HCT116 (cell line): Measurements from ENCODE around the gene FYCO1. TPM values are rescaled to one million over a fixed set of nuclear protein-coding genes. Genes with fewer than 3 reads are reported as not detected.

ENCODE experiments used
- ATAC-seq: fragments of 200-7000 bp; cut with Tn5 transposase; 2 replicates; pipeline ENCODE4 v1.9.1; 2020; ENCODE audit warnings: mild to moderate bottlenecking, moderate library complexity
- BruUV-seq: library from RNA; stranded (reverse); fragments of 400-500 nt; replicated peaks from 2 replicates; lab custom pipeline; 2021; lab: Mats Ljungman, UMichigan
- CTCF ChIA-PET: fragments of 300-600 bp; sonication (Branson Sonifier 250); formaldehyde crosslinking; loops from one replicate; lab custom pipeline; 2021; ENCODE audit warnings: antibody characterized with exemption; lab: Charles Lee
- POLR2A ChIA-PET: fragments of 300-600, 350-600 bp; sonication (Branson Sonifier 250); formaldehyde crosslinking; loops from one replicate; lab custom pipeline; 2021; ENCODE audit warnings: antibody characterized with exemption; lab: Charles Lee
- RAD21 ChIA-PET, 2 experiments: fragments of 300-600 bp; sonication (Branson Sonifier 250); formaldehyde crosslinking; loops; one replicate each; lab custom pipeline; 2023; ENCODE audit warnings: low total read pairs in 2 of 2; ENCODE audit not compliant: uncharacterized antibody in 2 of 2, unreplicated experiment in 2 of 2, low non-redundant PET in 1 of 2; lab: Charles Lee
- DNase-seq: peaks from one replicate; pipeline ENCODE4 v3.0.0-alpha.2; 2010; ENCODE audit warnings: low read depth, low spot score
- H2AFZ ChIP-seq: fragments of 200-600 bp; shearing (Covaris generic), sonication (generic); 2 replicates; pipeline ENCODE4 v1.6.1; 2017; ENCODE audit warnings: low read depth, mixed run types, mixed read lengths, antibody characterized with exemption, low read length; ENCODE audit not compliant: poor library complexity, severe bottlenecking
- H3K27ac ChIP-seq: 2 replicates; pipeline ENCODE4 v1.5.1; 2012; ENCODE audit warnings: low read depth, low read length
- H3K27me3 ChIP-seq: fragments of 200-600 bp; sonication (generic); 2 replicates; pipeline ENCODE4 v1.6.1; 2016; ENCODE audit warnings: mixed run types, low read length, mixed read lengths; ENCODE audit not compliant: insufficient read depth
- H3K36me3 ChIP-seq, 2 experiments: fragments of 200-500 bp in 1 of 2; fragments of 200-600 bp in 1 of 2; sonication (Bioruptor generic) in 1 of 2; sonication (generic) in 1 of 2; 2 replicates each; pipeline versions ENCODE4 v1.5.1 to v1.6.1; 2014 to 2016; ENCODE audit warnings: low read length in 2 of 2, inconsistent platforms in 1 of 2, mixed read lengths in 1 of 2, mixed run types in 1 of 2; ENCODE audit not compliant: insufficient read depth in 2 of 2, control insufficient read depth in 1 of 2
- H3K4me1 ChIP-seq, 2 experiments: fragments of 200-600 bp in 1 of 2; sonication (generic) in 1 of 2; 2 replicates each; pipeline versions ENCODE4 v1.5.1 to v1.6.1; 2012 to 2017; ENCODE audit warnings: low read length in 2 of 2, inconsistent platforms in 1 of 2, mild to moderate bottlenecking in 1 of 2, mixed read lengths in 1 of 2, mixed run types in 1 of 2, moderate library complexity in 1 of 2; ENCODE audit not compliant: insufficient read depth in 2 of 2, control insufficient read depth in 1 of 2
- H3K4me2 ChIP-seq: fragments of 200-600 bp; sonication (generic); 2 replicates; pipeline ENCODE4 v1.6.1; 2017; ENCODE audit warnings: mixed run types, low read length, mixed read lengths
- H3K4me3 ChIP-seq, 2 experiments: fragments of 200-600 bp in 1 of 2; sonication (generic) in 1 of 2; replicated peaks in 1 of 2; 2 replicates each; pipeline ENCODE4 v1.5.1; 2011 to 2016; ENCODE audit warnings: low read length in 2 of 2, control low read depth in 1 of 2, low read depth in 1 of 2, mild to moderate bottlenecking in 1 of 2, mixed read lengths in 1 of 2, mixed run types in 1 of 2
- H3K79me2 ChIP-seq: fragments of 200-600 bp; sonication (generic); 2 replicates; pipeline ENCODE4 v1.6.1; 2017; ENCODE audit warnings: mild to moderate bottlenecking, mixed run types, low read length, moderate library complexity, mixed read lengths; ENCODE audit not compliant: insufficient read depth
- H3K9ac ChIP-seq: fragments of 200-600 bp; sonication (generic); 2 replicates; pipeline ENCODE4 v1.6.1; 2016; ENCODE audit warnings: low read length, mixed read lengths
- H3K9me2 ChIP-seq: fragments of 200-600 bp; sonication (generic), shearing (Covaris generic); 2 replicates; pipeline ENCODE4 v1.6.1; 2017; ENCODE audit warnings: mixed run types, mild to moderate bottlenecking, moderate library complexity; ENCODE audit not compliant: insufficient read depth
- H3K9me3 ChIP-seq, 2 experiments: fragments of 200-500 bp in 1 of 2; fragments of 200-600 bp in 1 of 2; sonication (Bioruptor generic) in 1 of 2; sonication (generic) in 1 of 2; 2 replicates each; pipeline ENCODE4 v1.6.1; 2014 to 2017; ENCODE audit warnings: low read length in 2 of 2, mixed read lengths in 2 of 2, inconsistent platforms in 1 of 2, low read depth in 1 of 2, mild to moderate bottlenecking in 1 of 2, mixed run types in 1 of 2, moderate library complexity in 1 of 2; ENCODE audit not compliant: control insufficient read depth in 1 of 2, insufficient read depth in 1 of 2
- H4K20me1 ChIP-seq: fragments of 200-600 bp; sonication (generic), shearing (Covaris generic); 2 replicates; pipeline ENCODE4 v1.6.1; 2017; ENCODE audit warnings: mixed run types, mild to moderate bottlenecking, moderate library complexity; ENCODE audit not compliant: insufficient read depth
- CEBPB ChIP-seq: IDR thresholded peaks from 2 replicates; pipeline ENCODE4 v1.6.1; 2012; ENCODE audit warnings: low read depth
- EGR1 ChIP-seq: IDR thresholded peaks from 2 replicates; pipeline ENCODE4 v1.6.1; 2012; ENCODE audit warnings: low read depth
- EZH2phosphoT487 ChIP-seq: fragments of 200-600 bp; IDR thresholded peaks from 2 replicates; pipeline ENCODE4 v1.6.1; 2018; ENCODE audit warnings: antibody characterized with exemption, borderline replicate concordance
- SRF ChIP-seq: IDR thresholded peaks from 2 replicates; pipeline ENCODE4 v1.6.1; 2012; ENCODE audit warnings: low read depth
- ZFX ChIP-seq: fragments of 450-650 bp; IDR thresholded peaks from 2 replicates; pipeline ENCODE4 v1.6.1; 2017
- intact Hi-C: fragments of 100-400 bp; cut with micrococcal nuclease; formaldehyde crosslinking; loops from 2 replicates; pipeline ENCODE4 v1.10.0; 2022
- total RNA-seq: library from RNA; stranded (reverse); gene quantifications from one replicate; pipeline ENCODE4 v1.2.1, GENCODE V29; 2021; ENCODE audit not compliant: unreplicated experiment
- TF ChIP-seq, protein P1 (sequence below): IDR thresholded peaks from 2 replicates; pipeline ENCODE4 v1.6.1; 2012
- TF ChIP-seq, protein P2 (sequence below): IDR thresholded peaks from 2 replicates; pipeline ENCODE4 v1.6.1; 2012

FYCO1 gene
- total RNA-seq, 1 experiment from 2014 or later = 15.8 TPM

DNA sequence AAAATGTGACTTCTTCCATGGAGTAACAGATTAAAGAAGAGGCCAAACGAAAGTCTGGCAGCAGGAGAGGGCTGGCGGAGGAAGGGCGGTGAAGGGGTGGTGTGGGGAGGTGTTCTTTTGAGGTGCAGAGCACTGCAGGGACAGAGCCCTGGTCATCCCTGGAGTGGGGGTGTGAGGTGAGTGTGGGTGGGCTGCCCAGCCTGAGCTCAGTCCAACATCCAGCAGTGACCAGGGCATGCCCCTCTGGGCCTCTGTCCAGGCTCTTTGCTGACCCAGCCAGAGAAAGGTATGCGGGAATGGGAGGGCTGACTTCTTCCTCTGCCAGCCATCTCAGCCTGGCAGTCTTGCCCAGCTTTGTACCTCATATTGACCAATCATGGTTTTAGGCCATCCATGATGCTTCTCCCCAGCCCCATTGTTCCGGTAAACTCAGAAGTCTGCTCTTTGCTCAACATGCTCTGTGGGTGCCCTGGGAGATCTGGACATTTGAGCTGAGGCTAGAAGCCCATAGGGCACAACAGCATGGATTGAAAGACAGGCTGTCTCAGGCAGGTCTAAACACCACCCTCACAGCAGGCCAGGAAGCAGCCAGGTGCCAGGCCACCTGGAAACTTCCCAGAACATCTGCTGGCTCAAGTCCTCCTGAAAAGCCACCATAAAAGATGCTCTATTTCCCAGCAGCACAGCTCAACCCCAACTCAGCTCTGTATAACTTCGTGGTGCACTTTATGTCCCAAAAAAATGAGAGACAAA lies 78.3 kb downstream of the FYCO1 start:
- no peaks in the 10 kb centered on the region for H3K79me2 ChIP-seq
- H3K27ac ChIP-seq = no peak overlapping the region
- ATAC-seq (no peak), DNase-seq (no peak)
- H3K9me2 ChIP-seq = no peaks in the 10 kb centered on the region
- TF ChIP-seq EGR1 = no peak
- no peak overlapping the region for H3K9ac ChIP-seq
- RAD21 ChIA-PET = no interaction called here
- H3K4me1 ChIP-seq = peaks cover 14 to 26% of the 10 kb centered on the region in 2 experiments
- H3K4me3 ChIP-seq = no peak overlapping the region
- H3K36me3 ChIP-seq = no peaks in the 10 kb centered on the region
- no peaks in the 10 kb centered on the region for H4K20me1 ChIP-seq
- H3K9me3 ChIP-seq = no peaks in the 10 kb centered on the region
- BruUV-seq = no TSS peak
- H3K27me3 ChIP-seq = no peaks in the 10 kb centered on the region
- H2AFZ ChIP-seq = no peak overlapping the region
- CTCF ChIA-PET = interaction anchor here (1.5 kb wide), 1 partner anchor 10 kb away, joined by 3 read pairs; no protein-coding TSS in a partner anchor
- intact Hi-C loops = no loop called here
- no peak overlapping the region for H3K4me2 ChIP-seq
- POLR2A ChIA-PET = no interaction called here

DNA sequence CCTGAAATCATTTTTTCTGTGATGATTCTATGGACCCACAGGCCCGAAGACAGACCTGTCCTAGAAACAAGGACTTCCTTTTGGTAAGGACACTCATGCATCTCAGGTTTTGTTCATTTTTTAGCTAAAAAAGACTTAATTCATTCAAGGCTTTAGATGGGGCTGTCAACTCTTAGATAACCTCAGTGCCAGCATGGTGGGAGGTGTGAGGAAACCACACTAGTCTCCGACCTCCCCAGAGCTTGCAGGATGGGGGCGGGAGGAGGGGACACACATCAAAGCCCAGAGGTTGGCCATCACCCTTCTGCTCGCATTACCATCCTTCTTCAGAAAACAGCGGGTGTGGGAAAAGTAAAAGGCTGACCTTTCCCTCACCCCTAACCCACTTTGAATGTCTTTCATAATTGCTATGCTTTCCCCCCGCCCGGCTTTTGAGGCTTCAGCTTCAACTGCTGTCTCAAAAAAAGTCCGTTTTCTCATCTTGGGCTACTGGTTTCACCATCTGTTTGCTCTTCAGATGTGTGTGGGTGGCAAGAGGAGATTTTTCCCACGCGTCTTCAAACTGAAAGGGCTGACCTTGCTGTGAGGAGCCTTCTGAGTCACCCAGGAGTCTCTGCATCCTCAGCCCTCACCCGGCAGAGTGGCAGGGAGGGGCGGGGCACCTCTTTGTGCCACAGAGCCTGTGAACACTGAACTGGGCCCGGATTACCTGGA lies 79.9 kb downstream of the FYCO1 start:
- peak; percentile 7 for DNase-seq
- POLR2A ChIA-PET = no interaction called here
- Histone ChIP-seq H3K27me3 (no peaks in the 10 kb centered on the region), H3K79me2 (no peaks in the 10 kb centered on the region), H2AFZ (no peak overlapping the region), H3K9ac (no peak overlapping the region), H3K4me2 (peak overlapping the region; percentile 62), H3K4me3 (no peak overlapping the region), H3K4me1 (peaks cover 14 to 26% of the 10 kb centered on the region in 2 experiments), H4K20me1 (no peaks in the 10 kb centered on the region), H3K36me3 (no peaks in the 10 kb centered on the region), H3K27ac (no peak overlapping the region), H3K9me2 (no peaks in the 10 kb centered on the region), H3K9me3 (no peaks in the 10 kb centered on the region)
- intact Hi-C loops = no loop called here
- BruUV-seq = no TSS peak
- ATAC-seq = peak; percentile 94
- no peak for TF ChIP-seq CEBPB
- no peak for TF ChIP-seq EZH2phosphoT487
- TF ChIP-seq, protein P1, sequence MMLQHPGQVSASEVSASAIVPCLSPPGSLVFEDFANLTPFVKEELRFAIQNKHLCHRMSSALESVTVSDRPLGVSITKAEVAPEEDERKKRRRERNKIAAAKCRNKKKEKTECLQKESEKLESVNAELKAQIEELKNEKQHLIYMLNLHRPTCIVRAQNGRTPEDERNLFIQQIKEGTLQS = no peak
- peak; percentile 74 for TF ChIP-seq EGR1
- TF ChIP-seq ZFX = no peak
- TF ChIP-seq SRF = no peak
- TF ChIP-seq, protein P2, sequence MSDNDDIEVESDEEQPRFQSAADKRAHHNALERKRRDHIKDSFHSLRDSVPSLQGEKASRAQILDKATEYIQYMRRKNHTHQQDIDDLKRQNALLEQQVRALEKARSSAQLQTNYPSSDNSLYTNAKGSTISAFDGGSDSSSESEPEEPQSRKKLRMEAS = peak; percentile 19; the same call in 1 of the 2 replicates
- CTCF ChIA-PET = no interaction called here
- RAD21 ChIA-PET = no interaction called here
